Caki2 (cell line): ENCODE results near the gene WWC2. TPM values are rescaled to one million over a fixed set of nuclear protein-coding genes. Genes with fewer than 3 reads are reported as not detected.
"Not testable (repeated sequence)": the region's sequence is repeated elsewhere in the genome, so short reads cannot be mapped to it uniquely, and the experiment has no call there.

Experiments used
- DNase-seq: peaks from one replicate; pipeline ENCODE4 v3.0.0-alpha.2; 2015; ENCODE audit warnings: low read depth
- in situ Hi-C: cut with HindIII; loops from 2 replicates; pipeline ENCODE4 v1.10.0; 2016; ENCODE audit warnings: low sequenced_read_pairs, low pct_unique_long_range_greater_than_20kb, mixed read lengths
- total RNA-seq: library from RNA; depleted of rRNA; stranded (reverse); fragments of >200 nt; shearing (Covaris generic); gene quantifications from 2 replicates; pipeline ENCODE4 v1.2.3, GENCODE V29; 2014; ENCODE audit warnings: low replicate concordance

Gene WWC2
- total RNA-seq, 1 experiment from 2014 or later = 8.3 TPM

- in situ Hi-C loops = no loop called here
- DNase-seq = no peak
Measured at GRCh38 chr4:183291070-183291469, 192.0 kb downstream of the WWC2 start.

DNA sequence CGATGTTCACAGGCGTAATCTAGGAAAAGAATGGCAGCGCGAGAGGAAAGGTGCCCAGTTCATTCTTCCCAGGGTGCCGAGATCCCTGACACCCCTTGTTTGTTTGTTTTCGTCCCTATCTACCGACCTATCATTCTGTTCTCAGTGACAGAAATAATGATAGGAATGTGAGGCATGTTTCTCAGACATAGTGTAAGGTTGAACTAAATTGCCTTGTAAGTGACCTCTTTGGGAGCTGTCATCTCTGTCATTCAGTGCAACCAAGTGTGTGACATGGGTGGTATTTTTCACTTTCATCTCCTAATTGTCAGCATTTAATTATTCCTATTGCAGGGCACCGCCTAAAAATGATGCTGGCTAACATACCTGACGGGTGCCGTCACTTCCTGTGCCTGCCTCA, 196.7 kb downstream of the WWC2 start:
- in situ Hi-C loops = no loop called here

DNA sequence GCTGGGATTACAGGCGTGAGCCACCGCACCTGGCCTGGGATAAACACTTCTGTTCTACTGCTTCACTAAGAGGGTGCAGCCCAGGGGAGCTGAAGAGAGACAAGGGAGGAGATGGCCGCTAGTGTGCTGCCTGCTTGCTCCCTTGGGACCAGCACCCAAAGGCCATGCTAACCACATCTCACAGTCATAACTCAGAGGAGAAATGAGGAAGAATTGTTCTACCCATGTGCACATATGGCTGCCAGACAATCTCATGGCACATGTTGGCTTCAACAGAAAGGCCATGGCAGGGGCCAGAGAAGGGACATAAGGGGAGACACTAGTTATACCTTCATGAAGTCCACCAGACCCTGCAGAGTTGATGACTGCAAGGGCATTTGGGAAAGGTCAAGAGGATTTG, 198.6 kb downstream of the WWC2 start:
- no peak for DNase-seq
- in situ Hi-C loops = no loop called here

More for the DNA sequence above, 196.7 kb downstream of the WWC2 start:
- no peak for DNase-seq

DNA sequence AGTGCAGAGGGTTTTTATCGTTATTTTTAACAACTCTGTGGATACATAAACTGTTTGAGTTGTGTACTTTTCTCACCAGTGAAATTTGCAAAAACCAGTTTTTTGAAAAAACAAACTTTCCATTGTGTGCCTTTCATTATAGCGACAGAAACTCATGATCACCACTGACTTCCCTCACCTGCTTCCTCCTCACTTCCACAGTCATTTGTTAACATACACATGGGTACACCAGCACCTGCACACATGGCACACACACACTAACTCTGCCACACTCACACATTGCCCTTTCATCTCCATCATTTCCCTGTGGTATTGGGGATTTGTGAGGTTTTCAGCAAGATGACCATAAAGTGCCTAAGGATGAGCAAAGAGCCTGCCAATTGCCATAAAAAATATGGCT, 200.4 kb downstream of the WWC2 start:
- in situ Hi-C loops = no loop called here
- no peak for DNase-seq

- DNase-seq = no peak
- in situ Hi-C loops = no loop called here
Measured at GRCh38 chr4:183300070-183300469, 201.0 kb downstream of the WWC2 start.

DNA sequence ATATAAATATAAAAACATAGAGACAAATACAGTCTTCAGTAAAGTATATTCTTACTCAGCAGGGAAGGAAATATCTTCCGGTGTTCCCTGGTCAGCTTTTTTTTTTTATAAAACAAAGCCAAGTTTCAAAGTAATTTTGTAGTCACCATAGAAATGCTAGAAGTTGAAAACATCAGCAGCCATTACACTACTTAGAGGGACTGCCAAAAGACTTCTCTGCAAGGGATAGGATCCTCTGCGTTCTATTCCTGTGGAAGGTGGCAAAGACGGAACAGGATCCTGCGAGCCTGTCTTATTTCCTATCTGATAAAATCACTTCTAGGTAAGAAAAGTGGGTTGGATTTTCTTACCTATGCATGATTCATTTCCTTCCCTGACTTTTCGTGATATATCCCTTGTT, 201.6 kb downstream of the WWC2 start:
- DNase-seq = no peak
- in situ Hi-C loops = no loop called here

DNA sequence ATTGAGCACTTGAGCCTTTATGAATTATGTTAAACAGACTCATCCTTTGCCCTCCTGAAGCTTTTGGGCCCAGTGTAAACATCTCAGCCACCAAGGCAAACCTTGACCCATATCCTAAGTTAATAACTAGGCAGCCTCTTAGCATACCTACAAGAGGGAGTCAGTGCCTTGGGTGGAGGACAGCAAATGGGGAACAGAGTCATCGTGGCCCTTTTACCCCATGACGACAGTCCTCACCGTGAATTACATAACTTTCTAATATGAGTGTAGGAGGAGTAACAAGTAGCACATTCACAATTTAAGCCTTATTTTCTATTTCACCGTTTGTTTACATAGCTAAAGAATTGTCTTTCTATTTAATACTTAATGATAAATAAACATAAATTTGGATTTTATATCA, 204.2 kb downstream of the WWC2 start:
- no peak for DNase-seq
- in situ Hi-C loops = no loop called here

DNA sequence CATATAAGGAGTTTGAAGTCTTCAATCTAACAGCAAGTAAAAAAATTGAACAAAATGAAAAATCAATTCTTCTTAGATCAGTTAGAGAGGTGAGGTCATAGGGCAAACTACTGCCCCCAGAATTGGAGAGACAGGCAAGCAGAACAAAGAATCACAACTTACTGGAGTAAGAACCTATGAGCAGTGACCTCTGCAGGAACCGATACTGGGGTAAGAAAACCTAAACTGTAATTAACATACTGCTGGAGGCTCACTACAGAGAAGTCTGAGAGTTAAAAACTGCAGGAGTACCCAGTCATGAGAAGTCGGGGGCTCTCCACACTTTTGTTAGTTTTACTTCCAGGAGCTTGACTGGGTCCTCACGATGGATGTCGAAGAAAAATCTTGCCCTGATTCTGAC, 205.0 kb downstream of the WWC2 start:
- DNase-seq = no peak
- in situ Hi-C loops = no loop called here

GRCh38 chr4:183304538-183304937, 205.5 kb downstream of the WWC2 start:
- no peak for DNase-seq
- in situ Hi-C loops = no loop called here

DNA sequence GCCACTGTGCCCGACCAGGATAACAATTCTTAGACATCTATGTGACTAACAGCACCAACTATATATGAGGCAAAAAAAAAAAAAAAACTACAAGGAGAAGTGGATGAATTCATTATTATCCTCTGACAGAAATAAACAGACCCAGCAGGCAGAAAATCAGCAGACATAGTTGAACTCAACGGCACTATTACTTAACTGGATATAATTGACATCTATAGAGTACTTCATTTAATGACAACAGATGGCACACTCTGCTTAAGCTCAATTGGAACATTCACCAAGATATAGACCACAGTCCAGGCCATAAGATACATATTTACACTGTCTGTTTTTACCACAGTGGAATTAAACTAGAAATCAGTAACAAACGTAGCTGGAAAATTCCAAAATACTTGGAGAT, 207.8 kb downstream of the WWC2 start:
- DNase-seq = no peak
- in situ Hi-C loops = no loop called here

DNA sequence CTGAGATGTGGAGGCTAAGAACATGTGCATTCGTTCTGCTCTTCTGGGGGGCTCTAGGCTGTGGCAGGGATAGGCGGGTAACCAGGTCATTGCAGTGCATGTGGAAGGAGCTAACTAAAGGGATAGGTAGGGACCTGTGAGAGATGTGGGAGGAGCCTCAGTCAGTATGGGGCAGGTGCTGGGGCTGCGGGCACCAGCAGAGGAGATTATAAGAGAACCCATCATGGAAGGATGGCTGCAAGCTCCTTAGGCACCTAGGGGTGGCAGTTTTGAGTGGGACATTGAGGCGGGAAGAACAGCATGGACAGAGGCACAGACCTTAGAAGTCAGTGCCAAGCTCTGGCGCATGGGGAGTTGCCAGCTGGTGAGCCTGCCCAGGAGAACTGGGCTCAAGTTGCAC, 213.8 kb downstream of the WWC2 start:
- DNase-seq = no peak
- in situ Hi-C loops = no loop called here

DNA sequence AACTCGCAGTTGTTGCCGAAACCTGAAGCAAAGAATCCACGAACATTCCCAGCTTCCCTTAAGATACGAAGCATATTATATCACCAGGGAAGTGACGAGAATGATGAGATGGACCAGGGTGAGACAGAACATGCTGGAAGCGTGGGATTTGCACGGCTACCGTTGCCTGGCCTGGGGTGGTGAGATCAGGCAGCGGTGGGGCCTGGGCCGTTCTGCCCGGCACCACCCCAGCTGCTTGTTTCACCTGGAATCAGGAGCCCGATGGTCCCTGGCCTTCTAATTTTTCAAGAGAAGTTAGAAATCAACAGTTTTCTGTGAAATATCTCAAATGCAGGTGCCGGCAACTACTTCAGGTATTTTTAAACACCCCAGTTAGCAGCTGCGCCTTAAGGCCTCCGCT, 215.3 kb downstream of the WWC2 start:
- DNase-seq = no peak
- in situ Hi-C loops = no loop called here

- in situ Hi-C loops = no loop called here
Measured at GRCh38 chr4:183314806-183315205, 215.7 kb downstream of the WWC2 start.

DNA sequence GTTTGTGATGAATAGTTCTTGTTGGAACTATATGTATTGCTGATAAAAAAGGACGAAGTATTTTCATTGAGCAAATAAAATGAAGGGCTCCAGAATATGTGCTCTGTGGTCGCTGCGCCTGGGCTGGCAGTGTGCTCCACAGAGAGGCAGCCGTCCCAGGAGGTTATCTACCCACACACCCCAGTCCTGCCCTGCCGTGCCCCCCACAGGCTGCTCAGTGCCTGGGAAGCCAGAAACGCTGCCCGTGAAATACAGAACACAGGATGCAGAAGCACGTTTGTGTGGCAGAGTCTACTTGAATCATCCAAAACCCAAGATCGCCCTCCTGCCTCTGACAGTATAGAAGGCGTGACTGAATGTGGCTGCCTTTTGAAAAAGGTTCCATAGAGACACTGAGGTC, 219.6 kb downstream of the WWC2 start:
- in situ Hi-C loops = no loop called here
- DNase-seq = no peak

More at GRCh38 chr4:183314806-183315205, 215.7 kb downstream of the WWC2 start:
- no peak for DNase-seq

- in situ Hi-C loops = no loop called here
- DNase-seq = no peak
Measured at GRCh38 chr4:183320211-183321059, 221.4 kb downstream of the WWC2 start, which contains the start of gene CLDN22. CLDN22 (minus strand) TSS chr4:183320276; CDS start chr4:183320218, 58 bp downstream.

DNA sequence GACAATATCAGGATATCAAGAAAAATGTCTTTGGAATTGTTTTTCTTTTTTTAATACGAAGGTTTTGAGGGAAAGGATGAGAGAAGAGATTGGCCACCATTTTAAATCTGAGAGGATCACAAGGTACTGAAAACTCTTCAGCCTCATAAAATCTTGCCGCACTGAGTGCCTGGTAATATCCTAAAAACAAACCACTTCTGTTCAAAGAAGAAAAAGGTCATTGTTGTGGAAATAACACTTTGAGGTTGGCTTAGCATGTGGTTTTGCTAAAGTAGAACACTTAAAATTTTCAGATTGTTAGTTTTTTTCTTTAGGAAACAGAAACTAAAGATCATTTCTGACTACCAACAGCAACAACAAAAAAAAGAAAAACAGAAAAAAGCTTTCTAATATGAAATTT, 222.0 kb downstream of the WWC2 start:
- DNase-seq = no peak
- in situ Hi-C loops = no loop called here

GRCh38 chr4:183321516-183321915, 222.5 kb downstream of the WWC2 start:
- DNase-seq = no peak
- in situ Hi-C loops = no loop called here

DNA sequence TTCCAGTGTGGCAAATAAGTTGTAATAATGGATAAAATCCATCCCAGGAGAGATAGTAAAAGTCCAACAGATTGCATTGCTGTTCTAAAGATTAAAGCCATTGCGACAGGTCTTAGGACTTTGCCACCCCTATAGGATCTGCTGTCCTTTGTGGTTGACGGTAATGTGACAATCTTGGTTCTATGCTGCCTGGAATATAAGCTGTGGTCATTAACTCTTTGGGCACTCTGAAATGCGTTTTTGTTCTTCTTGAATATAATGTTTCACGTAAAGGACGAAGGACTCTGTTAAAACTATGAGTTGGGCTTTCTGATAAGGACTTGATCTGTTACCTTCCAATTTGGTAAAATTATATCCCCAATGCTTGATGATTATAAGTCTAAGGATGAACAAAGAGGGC, 223.3 kb downstream of the WWC2 start, which contains the start of gene CLDN24:
Gene CLDN24 (minus strand): TSS at position 101 of the 400 bp plus-strand sequence. CDS start 0 bp downstream, at position 101.
- in situ Hi-C loops = no loop called here
- no peak for DNase-seq

DNA sequence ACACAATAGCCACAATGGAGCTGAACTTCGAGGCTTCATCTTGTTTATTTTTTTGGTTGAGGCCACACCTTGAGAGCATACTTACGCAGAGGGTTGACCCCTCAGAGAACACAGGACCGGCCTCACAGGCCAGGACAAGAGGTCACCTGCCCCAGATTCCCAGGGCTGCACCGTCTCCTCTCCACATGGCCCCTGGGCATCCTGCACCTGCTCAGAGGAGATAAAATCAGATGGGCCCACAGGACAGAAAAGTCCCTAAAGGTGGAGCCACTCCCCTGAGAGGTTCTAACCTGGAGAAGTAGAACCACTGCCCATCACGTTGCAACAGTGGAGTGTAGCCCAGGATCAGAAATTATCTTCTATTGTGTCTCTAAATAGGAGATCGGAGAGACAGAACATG, 224.2 kb downstream of the WWC2 start:
- in situ Hi-C loops = no loop called here
- DNase-seq = no peak

GRCh38 chr4:183324056-183324455, 225.0 kb downstream of the WWC2 start:
- in situ Hi-C loops, DNase-seq: not testable (repeated sequence)
